Lower leg skin (tissue), 3 donors: ENCODE results near the gene XAGE3.
"Not testable (repeated sequence)": the region's sequence is repeated elsewhere in the genome, so short reads cannot be mapped to it uniquely, and the experiment has no call there.

ENCODE experiments used
- POLR2A ChIP-seq, 2 donors: fragments of 450-650 bp; IDR thresholded peaks; one replicate each; pipeline ENCODE4 v1.6.1; 2016 to 2017; ENCODE audit warnings: antibody characterized with exemption in 2 of 2, mild to moderate bottlenecking in 1 of 2, moderate library complexity in 1 of 2
- TF ChIP-seq, protein P1 (sequence below), 3 donors: fragments of 450-650 bp; IDR thresholded peaks; one replicate each; pipeline ENCODE4 v1.5.1; 2016; ENCODE audit warnings: antibody characterized with exemption in 3 of 3, mild to moderate bottlenecking in 3 of 3, moderate library complexity in 2 of 3

DNA sequence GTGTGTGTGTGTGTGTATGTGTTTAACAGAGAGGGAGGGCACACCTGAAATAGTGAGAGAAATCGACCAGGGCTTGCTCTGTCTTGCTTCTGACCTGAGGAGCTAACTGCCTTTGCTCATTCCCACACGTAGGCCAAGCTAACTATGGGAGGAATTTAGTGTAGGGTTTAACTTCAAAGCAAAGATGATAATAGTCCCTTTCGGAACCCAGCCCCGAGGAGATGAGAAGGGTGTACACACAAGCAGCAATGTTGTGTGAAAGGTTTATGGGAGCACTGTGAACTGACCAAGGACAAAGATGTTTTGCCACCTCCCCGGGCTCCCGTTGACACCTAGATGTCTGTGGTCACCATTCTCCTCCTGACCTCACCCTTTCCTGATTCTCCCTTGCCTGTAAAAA, 8.5 kb upstream of the XAGE3 start:
- TF ChIP-seq, protein P1, sequence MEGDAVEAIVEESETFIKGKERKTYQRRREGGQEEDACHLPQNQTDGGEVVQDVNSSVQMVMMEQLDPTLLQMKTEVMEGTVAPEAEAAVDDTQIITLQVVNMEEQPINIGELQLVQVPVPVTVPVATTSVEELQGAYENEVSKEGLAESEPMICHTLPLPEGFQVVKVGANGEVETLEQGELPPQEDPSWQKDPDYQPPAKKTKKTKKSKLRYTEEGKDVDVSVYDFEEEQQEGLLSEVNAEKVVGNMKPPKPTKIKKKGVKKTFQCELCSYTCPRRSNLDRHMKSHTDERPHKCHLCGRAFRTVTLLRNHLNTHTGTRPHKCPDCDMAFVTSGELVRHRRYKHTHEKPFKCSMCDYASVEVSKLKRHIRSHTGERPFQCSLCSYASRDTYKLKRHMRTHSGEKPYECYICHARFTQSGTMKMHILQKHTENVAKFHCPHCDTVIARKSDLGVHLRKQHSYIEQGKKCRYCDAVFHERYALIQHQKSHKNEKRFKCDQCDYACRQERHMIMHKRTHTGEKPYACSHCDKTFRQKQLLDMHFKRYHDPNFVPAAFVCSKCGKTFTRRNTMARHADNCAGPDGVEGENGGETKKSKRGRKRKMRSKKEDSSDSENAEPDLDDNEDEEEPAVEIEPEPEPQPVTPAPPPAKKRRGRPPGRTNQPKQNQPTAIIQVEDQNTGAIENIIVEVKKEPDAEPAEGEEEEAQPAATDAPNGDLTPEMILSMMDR (IDR thresholded peaks at IDR 0.05), result not testable (repeated sequence)
- not testable (repeated sequence) for TF ChIP-seq POLR2A (IDR thresholded peaks at IDR 0.05)
